KMS-11 (cell line): ENCODE results near the gene NECAB2.
A peak's percentile ranks its signal among the peaks of the same experiment; 100 is the strongest.

Experiments used
- H2AFZ ChIP-seq: fragments of 200-600 bp; sonication (generic); 2 replicates; pipeline ENCODE4 v1.6.1; 2016; ENCODE audit warnings: antibody characterized with exemption, mixed run types, low read depth
- H3K27ac ChIP-seq: fragments of 200-600 bp; sonication (generic); 2 replicates; pipeline ENCODE4 v1.6.1; 2016; ENCODE audit warnings: mild to moderate bottlenecking, mixed run types
- H3K27me3 ChIP-seq: fragments of 200-600 bp; sonication (generic); 2 replicates; pipeline ENCODE4 v1.6.1; 2017; ENCODE audit warnings: mild to moderate bottlenecking, low read depth, mixed run types, moderate library complexity; ENCODE audit not compliant: insufficient read depth
- H3K36me3 ChIP-seq: fragments of 200-600 bp; sonication (generic); 2 replicates; pipeline ENCODE4 v1.6.1; 2017; ENCODE audit warnings: mild to moderate bottlenecking, mixed run types; ENCODE audit not compliant: insufficient read depth
- H3K4me1 ChIP-seq: fragments of 200-600 bp; sonication (generic); 2 replicates; pipeline ENCODE4 v1.6.1; 2016; ENCODE audit warnings: mild to moderate bottlenecking, low read depth, mixed run types; ENCODE audit not compliant: poor library complexity, severe bottlenecking
- H3K4me2 ChIP-seq: fragments of 200-600 bp; sonication (generic); 2 replicates; pipeline ENCODE4 v1.7.0; 2016; ENCODE audit warnings: mild to moderate bottlenecking, mixed run types
- H3K4me3 ChIP-seq: fragments of 200-600 bp; sonication (generic); IDR thresholded peaks from 2 replicates; pipeline ENCODE4 v1.6.1; 2017; ENCODE audit warnings: low read depth, low read length, mixed read lengths; ENCODE audit not compliant: insufficient read depth
- H3K79me2 ChIP-seq: fragments of 200-600 bp; sonication (generic); 2 replicates; pipeline ENCODE4 v1.6.1; 2016; ENCODE audit warnings: low read depth, mixed run types; ENCODE audit not compliant: insufficient read depth
- H3K9ac ChIP-seq: fragments of 200-600 bp; sonication (generic); 2 replicates; pipeline ENCODE4 v1.6.1; 2016; ENCODE audit warnings: mild to moderate bottlenecking, mixed run types
- H4K20me1 ChIP-seq: fragments of 200-600 bp; sonication (generic); 2 replicates; pipeline ENCODE4 v1.6.1; 2016; ENCODE audit warnings: mild to moderate bottlenecking, mixed run types; ENCODE audit not compliant: insufficient read depth
- CTCF ChIP-seq: fragments of 200-600 bp; sonication (generic); conservative IDR thresholded peaks from 2 replicates; pipeline ENCODE4 v1.6.1; 2017; ENCODE audit warnings: low read depth, mild to moderate bottlenecking, antibody characterized with exemption, low read length, moderate library complexity, mixed read lengths

Gene NECAB2

GRCh38 chr16:83925095-83925905 lies 42.7 kb upstream of the NECAB2 start:
- H3K4me1 ChIP-seq, result no peaks in the 10 kb centered on the region
- no peaks in the 10 kb centered on the region for H3K36me3 ChIP-seq
- TF ChIP-seq CTCF, result no peak
- H3K4me3 ChIP-seq, result no peak overlapping the region
- H3K27ac ChIP-seq, result no peak overlapping the region
- H4K20me1 ChIP-seq, result no peaks in the 10 kb centered on the region
- no peak overlapping the region for H3K4me2 ChIP-seq
- no peak overlapping the region for H3K9ac ChIP-seq
- H3K27me3 ChIP-seq, result no peaks in the 10 kb centered on the region
- H3K79me2 ChIP-seq, result no peaks in the 10 kb centered on the region
- no peak overlapping the region for H2AFZ ChIP-seq

GRCh38 chr16:83925957-83926725 lies 41.9 kb upstream of the NECAB2 start:
- no peak overlapping the region for H3K4me2 ChIP-seq
- H3K36me3 ChIP-seq, result no peaks in the 10 kb centered on the region
- H3K27me3 ChIP-seq, result no peaks in the 10 kb centered on the region
- no peak overlapping the region for H2AFZ ChIP-seq
- H3K27ac ChIP-seq, result no peak overlapping the region
- H3K4me3 ChIP-seq, result no peak overlapping the region
- no peak for TF ChIP-seq CTCF
- no peak overlapping the region for H3K9ac ChIP-seq
- no peaks in the 10 kb centered on the region for H3K4me1 ChIP-seq
- H3K79me2 ChIP-seq, result no peaks in the 10 kb centered on the region
- no peaks in the 10 kb centered on the region for H4K20me1 ChIP-seq

GRCh38 chr16:83926726-83927397 lies 41.2 kb upstream of the NECAB2 start:
- H2AFZ ChIP-seq, result no peak overlapping the region
- no peak overlapping the region for H3K27ac ChIP-seq
- H3K4me1 ChIP-seq, result no peaks in the 10 kb centered on the region
- H4K20me1 ChIP-seq, result no peaks in the 10 kb centered on the region
- TF ChIP-seq CTCF, result peak; percentile 76
- no peak overlapping the region for H3K4me2 ChIP-seq
- no peak overlapping the region for H3K4me3 ChIP-seq
- H3K9ac ChIP-seq, result no peak overlapping the region
- H3K36me3 ChIP-seq, result no peaks in the 10 kb centered on the region
- H3K79me2 ChIP-seq, result no peaks in the 10 kb centered on the region
- H3K27me3 ChIP-seq, result no peaks in the 10 kb centered on the region

DNA sequence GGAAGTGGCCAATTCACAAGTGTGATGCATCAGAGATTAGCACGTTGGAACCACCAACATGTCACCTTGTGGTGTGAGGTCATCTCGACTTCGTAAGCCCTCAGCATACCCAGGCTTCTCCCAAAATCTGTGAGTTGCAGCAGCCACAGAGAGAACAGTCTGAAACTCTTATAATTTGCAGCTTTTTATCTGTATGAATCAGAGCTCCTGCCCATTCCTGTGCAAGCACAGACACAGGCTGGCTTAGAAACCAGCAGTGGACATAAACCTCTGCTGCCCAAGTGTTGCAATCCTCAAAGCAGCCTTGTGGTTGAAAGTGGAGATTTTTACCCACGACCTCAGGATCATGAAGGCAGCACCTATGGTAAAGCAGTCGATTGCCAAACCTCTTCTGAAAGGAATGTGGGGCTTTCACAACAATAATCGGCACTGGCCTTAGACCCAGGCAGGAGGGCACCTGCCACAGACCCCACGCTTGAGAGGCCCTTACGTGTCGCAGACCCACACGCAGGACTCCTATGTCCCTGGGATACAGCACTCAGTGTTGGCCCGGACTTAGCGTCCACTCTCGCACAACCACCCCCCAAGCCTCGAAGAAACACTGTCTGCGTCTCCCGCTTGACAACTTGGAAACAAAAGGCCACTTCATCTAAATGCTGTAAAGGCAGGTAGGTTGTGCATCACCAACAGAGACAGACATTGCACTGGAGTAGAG lies 39.5 kb upstream of the NECAB2 start:
- H3K4me2 ChIP-seq, result no peak overlapping the region

More for the DNA sequence above, 39.5 kb upstream of the NECAB2 start:
- no peaks in the 10 kb centered on the region for H3K27me3 ChIP-seq
- no peak overlapping the region for H3K9ac ChIP-seq
- no peaks in the 10 kb centered on the region for H3K36me3 ChIP-seq
- H3K4me3 ChIP-seq, result no peak overlapping the region
- H2AFZ ChIP-seq, result no peak overlapping the region
- H3K27ac ChIP-seq, result no peak overlapping the region
- H3K4me1 ChIP-seq, result no peaks in the 10 kb centered on the region
- no peak for TF ChIP-seq CTCF
- H4K20me1 ChIP-seq, result no peaks in the 10 kb centered on the region
- H3K79me2 ChIP-seq, result no peaks in the 10 kb centered on the region
